ENCODE results near the gene HAS3.

Gene HAS3

GRCh38 chr16:69089091-69089910 lies 16.2 kb upstream of the HAS3 start:
- no peak overlapping the region for H3K9ac ChIP-seq (ENCODE audit: low read depth, low read length)
- H3K79me2 ChIP-seq (ENCODE audit: insufficient read depth, low read length), result no peaks in the 10 kb centered on the region
- no peak overlapping the region for H3K27ac ChIP-seq (ENCODE audit: low read length)
- H3K9me3 ChIP-seq (ENCODE audit: insufficient read depth, low read length, severe bottlenecking), result no peaks in the 10 kb centered on the region
- DNase-seq, result no peak
- TF ChIP-seq, protein P1, sequence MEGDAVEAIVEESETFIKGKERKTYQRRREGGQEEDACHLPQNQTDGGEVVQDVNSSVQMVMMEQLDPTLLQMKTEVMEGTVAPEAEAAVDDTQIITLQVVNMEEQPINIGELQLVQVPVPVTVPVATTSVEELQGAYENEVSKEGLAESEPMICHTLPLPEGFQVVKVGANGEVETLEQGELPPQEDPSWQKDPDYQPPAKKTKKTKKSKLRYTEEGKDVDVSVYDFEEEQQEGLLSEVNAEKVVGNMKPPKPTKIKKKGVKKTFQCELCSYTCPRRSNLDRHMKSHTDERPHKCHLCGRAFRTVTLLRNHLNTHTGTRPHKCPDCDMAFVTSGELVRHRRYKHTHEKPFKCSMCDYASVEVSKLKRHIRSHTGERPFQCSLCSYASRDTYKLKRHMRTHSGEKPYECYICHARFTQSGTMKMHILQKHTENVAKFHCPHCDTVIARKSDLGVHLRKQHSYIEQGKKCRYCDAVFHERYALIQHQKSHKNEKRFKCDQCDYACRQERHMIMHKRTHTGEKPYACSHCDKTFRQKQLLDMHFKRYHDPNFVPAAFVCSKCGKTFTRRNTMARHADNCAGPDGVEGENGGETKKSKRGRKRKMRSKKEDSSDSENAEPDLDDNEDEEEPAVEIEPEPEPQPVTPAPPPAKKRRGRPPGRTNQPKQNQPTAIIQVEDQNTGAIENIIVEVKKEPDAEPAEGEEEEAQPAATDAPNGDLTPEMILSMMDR (IDR thresholded peaks at IDR 0.05; ENCODE audit: borderline replicate concordance, extremely low read depth, low read length, poor library complexity, severe bottlenecking), result no peak
- TF ChIP-seq EZH2 (IDR thresholded peaks at IDR 0.05; ENCODE audit: borderline replicate concordance, low read depth, low read length, severe bottlenecking), result no peak
- H3K4me1 ChIP-seq (ENCODE audit: insufficient read depth, low read length), result peaks cover 7% of the 10 kb centered on the region
- peaks cover 2% of the 10 kb centered on the region; the same call in 1 of the 2 replicates for H3K36me3 ChIP-seq (ENCODE audit: insufficient read depth, low read length)
- no peak overlapping the region for H2AFZ ChIP-seq (ENCODE audit: low read depth, low read length)
- H3K27me3 ChIP-seq (ENCODE audit: insufficient read depth, low read length, poor library complexity), result no peaks in the 10 kb centered on the region
- H3K4me3 ChIP-seq (ENCODE audit: low read depth in 1 of 2, low read length in 2 of 2), result no peak overlapping the region
- no peaks in the 10 kb centered on the region for H4K20me1 ChIP-seq (ENCODE audit: insufficient read depth, low read length)
- H3K4me2 ChIP-seq (ENCODE audit: insufficient read depth, low read length), result no peak overlapping the region
- ATAC-seq (ENCODE audit: insufficient read depth, low read depth), result no peak

GRCh38 chr16:69093974-69094373 lies 11.5 kb upstream of the HAS3 start:
- Histone ChIP-seq H3K27ac (ENCODE audit: low read length) (no peak overlapping the region), H3K27me3 (ENCODE audit: insufficient read depth, low read length, poor library complexity) (no peaks in the 10 kb centered on the region), H3K79me2 (ENCODE audit: insufficient read depth, low read length) (no peaks in the 10 kb centered on the region), H3K4me3 (ENCODE audit: low read depth in 1 of 2, low read length in 2 of 2) (no peak overlapping the region), H3K4me1 (ENCODE audit: insufficient read depth, low read length) (no peaks in the 10 kb centered on the region), H3K9ac (ENCODE audit: low read depth, low read length) (no peak overlapping the region), H2AFZ (ENCODE audit: low read depth, low read length) (no peak overlapping the region), H3K36me3 (ENCODE audit: insufficient read depth, low read length) (no peaks in the 10 kb centered on the region), H3K9me3 (ENCODE audit: insufficient read depth, low read length, severe bottlenecking) (no peaks in the 10 kb centered on the region), H3K4me2 (ENCODE audit: insufficient read depth, low read length) (no peak overlapping the region), H4K20me1 (ENCODE audit: insufficient read depth, low read length) (no peaks in the 10 kb centered on the region)
- DNase-seq (no peak), ATAC-seq (ENCODE audit: insufficient read depth, low read depth) (no peak)
- TF ChIP-seq, protein P1 (IDR thresholded peaks at IDR 0.05; ENCODE audit: borderline replicate concordance, extremely low read depth, low read length, poor library complexity, severe bottlenecking), result no peak
- no peak for TF ChIP-seq EZH2 (IDR thresholded peaks at IDR 0.05; ENCODE audit: borderline replicate concordance, low read depth, low read length, severe bottlenecking)

DNA sequence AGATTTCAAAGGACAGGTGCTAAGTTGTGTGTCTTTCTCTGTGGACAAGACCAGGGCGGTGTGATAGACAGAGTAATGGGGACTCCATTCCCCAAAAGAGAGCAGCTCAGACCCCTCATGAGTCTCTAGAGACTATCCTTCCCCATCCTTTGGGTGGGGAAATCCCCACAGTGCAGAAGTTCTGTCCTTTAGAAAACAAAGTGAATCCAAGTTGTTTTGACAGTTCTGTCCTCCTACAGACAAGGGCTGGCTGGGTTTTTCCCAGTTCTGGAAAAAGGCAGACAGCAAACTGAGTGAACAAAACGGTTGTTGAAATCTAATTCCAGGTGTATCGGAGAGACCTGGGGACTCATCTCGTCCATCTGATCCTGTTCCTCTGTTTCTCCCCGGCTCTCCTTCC lies 11.0 kb upstream of the HAS3 start:
- Histone ChIP-seq H3K27ac (ENCODE audit: low read length) (no peak overlapping the region), H3K9me3 (ENCODE audit: insufficient read depth, low read length, severe bottlenecking) (no peaks in the 10 kb centered on the region), H3K36me3 (ENCODE audit: insufficient read depth, low read length) (no peaks in the 10 kb centered on the region), H3K9ac (ENCODE audit: low read depth, low read length) (no peak overlapping the region), H3K4me1 (ENCODE audit: insufficient read depth, low read length) (no peaks in the 10 kb centered on the region), H3K4me3 (ENCODE audit: low read depth in 1 of 2, low read length in 2 of 2) (no peak overlapping the region), H2AFZ (ENCODE audit: low read depth, low read length) (no peak overlapping the region), H3K79me2 (ENCODE audit: insufficient read depth, low read length) (no peaks in the 10 kb centered on the region), H4K20me1 (ENCODE audit: insufficient read depth, low read length) (no peaks in the 10 kb centered on the region), H3K4me2 (ENCODE audit: insufficient read depth, low read length) (no peak overlapping the region), H3K27me3 (ENCODE audit: insufficient read depth, low read length, poor library complexity) (no peaks in the 10 kb centered on the region)
- TF ChIP-seq, protein P1 (IDR thresholded peaks at IDR 0.05; ENCODE audit: borderline replicate concordance, extremely low read depth, low read length, poor library complexity, severe bottlenecking), result no peak
- no peak for TF ChIP-seq EZH2 (IDR thresholded peaks at IDR 0.05; ENCODE audit: borderline replicate concordance, low read depth, low read length, severe bottlenecking)
- ATAC-seq (ENCODE audit: insufficient read depth, low read depth), result no peak
- no peak for DNase-seq

All from DND-41 (cell line).